ENCODE measurements around the gene DCDC1. TPM values are rescaled to one million over a fixed set of nuclear protein-coding genes. Genes with fewer than 3 reads are reported as not detected.

The DCDC1 gene
- total RNA-seq, 1 experiment from 2014 or later = 0.22 TPM

DNA sequence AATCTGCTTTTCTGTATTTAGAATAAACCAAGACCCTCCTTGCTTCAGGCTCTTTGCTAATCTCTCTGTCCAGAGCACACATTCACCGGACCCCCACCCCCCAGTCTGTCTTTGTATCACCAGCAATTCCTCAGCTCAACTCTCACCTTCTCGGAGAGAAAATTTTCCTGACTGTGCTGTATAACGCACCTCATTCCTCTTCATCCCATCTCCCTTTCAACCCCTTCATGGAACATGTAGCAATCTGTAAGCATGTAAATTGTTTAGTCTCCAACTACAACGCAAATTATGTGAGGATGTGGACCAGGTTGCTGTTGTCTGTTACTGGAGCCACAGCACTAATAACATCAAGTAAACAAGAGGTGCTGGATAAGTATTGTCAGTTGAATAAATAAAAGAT is 349.8 kb downstream of the DCDC1 start:
- H3K4me3 Mint-ChIP-seq = no peak overlapping the region
- H3K27ac Mint-ChIP-seq = no peak overlapping the region
- H3K9me3 Mint-ChIP-seq = no peaks in the 10 kb centered on the region
- peaks cover 3% of the 10 kb centered on the region for H3K4me1 Mint-ChIP-seq
- CTCF ChIA-PET = no interaction called here
- POLR2A ChIA-PET = no interaction called here
- no peak for DNase-seq (ENCODE audit: low spot score)
- ATAC-seq = no peak
- no peak for TF ChIP-seq ZNF317 (CRISPR knock-in tag; IDR thresholded peaks at IDR 0.05; ENCODE audit: borderline replicate concordance, low read depth)
- TF ChIP-seq GTF2I (CRISPR knock-in tag; conservative IDR thresholded peaks at IDR 0.05) = no peak
- TF ChIP-seq RELA (CRISPR knock-in tag; IDR thresholded peaks at IDR 0.05; ENCODE audit: borderline replicate concordance) = no peak
- TF ChIP-seq, protein P1, sequence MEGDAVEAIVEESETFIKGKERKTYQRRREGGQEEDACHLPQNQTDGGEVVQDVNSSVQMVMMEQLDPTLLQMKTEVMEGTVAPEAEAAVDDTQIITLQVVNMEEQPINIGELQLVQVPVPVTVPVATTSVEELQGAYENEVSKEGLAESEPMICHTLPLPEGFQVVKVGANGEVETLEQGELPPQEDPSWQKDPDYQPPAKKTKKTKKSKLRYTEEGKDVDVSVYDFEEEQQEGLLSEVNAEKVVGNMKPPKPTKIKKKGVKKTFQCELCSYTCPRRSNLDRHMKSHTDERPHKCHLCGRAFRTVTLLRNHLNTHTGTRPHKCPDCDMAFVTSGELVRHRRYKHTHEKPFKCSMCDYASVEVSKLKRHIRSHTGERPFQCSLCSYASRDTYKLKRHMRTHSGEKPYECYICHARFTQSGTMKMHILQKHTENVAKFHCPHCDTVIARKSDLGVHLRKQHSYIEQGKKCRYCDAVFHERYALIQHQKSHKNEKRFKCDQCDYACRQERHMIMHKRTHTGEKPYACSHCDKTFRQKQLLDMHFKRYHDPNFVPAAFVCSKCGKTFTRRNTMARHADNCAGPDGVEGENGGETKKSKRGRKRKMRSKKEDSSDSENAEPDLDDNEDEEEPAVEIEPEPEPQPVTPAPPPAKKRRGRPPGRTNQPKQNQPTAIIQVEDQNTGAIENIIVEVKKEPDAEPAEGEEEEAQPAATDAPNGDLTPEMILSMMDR (IDR thresholded peaks at IDR 0.05) = no peak
- TF ChIP-seq, protein P2, sequence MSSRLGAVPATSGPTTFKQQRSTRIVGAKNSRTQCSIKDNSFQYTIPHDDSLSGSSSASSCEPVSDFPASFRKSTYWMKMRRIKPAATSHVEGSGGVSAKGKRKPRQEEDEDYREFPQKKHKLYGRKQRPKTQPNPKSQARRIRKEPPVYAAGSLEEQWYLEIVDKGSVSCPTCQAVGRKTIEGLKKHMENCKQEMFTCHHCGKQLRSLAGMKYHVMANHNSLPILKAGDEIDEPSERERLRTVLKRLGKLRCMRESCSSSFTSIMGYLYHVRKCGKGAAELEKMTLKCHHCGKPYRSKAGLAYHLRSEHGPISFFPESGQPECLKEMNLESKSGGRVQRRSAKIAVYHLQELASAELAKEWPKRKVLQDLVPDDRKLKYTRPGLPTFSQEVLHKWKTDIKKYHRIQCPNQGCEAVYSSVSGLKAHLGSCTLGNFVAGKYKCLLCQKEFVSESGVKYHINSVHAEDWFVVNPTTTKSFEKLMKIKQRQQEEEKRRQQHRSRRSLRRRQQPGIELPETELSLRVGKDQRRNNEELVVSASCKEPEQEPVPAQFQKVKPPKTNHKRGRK (CRISPR knock-in tag; IDR thresholded peaks at IDR 0.05; ENCODE audit: borderline replicate concordance) = no peak
- TF ChIP-seq MXD4 (CRISPR knock-in tag; IDR thresholded peaks at IDR 0.05; ENCODE audit: borderline replicate concordance) = no peak
- no peak for TF ChIP-seq RORB (CRISPR knock-in tag; IDR thresholded peaks at IDR 0.05)
- TF ChIP-seq, protein P3, sequence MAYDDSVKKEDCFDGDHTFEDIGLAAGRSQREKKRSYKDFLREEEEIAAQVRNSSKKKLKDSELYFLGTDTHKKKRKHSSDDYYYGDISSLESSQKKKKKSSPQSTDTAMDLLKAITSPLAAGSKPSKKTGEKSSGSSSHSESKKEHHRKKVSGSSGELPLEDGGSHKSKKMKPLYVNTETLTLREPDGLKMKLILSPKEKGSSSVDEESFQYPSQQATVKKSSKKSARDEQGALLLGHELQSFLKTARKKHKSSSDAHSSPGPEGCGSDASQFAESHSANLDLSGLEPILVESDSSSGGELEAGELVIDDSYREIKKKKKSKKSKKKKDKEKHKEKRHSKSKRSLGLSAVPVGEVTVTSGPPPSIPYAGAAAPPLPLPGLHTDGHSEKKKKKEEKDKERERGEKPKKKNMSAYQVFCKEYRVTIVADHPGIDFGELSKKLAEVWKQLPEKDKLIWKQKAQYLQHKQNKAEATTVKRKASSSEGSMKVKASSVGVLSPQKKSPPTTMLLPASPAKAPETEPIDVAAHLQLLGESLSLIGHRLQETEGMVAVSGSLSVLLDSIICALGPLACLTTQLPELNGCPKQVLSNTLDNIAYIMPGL (CRISPR knock-in tag; IDR thresholded peaks at IDR 0.05) = no peak
- no peak for TF ChIP-seq ESRRA (CRISPR knock-in tag; IDR thresholded peaks at IDR 0.05; ENCODE audit: borderline replicate concordance)
- no peak for TF ChIP-seq ATF1 (CRISPR knock-in tag; IDR thresholded peaks at IDR 0.05)
- no peak for TF ChIP-seq SP1 (CRISPR knock-in tag; conservative IDR thresholded peaks at IDR 0.05)
- no peak for TF ChIP-seq ETV6 (CRISPR knock-in tag; IDR thresholded peaks at IDR 0.05)
- no peak for TF ChIP-seq NFATC4 (CRISPR knock-in tag; IDR thresholded peaks at IDR 0.05)
- no peaks in the 10 kb centered on the region for H3K36me3 Mint-ChIP-seq
- H3K27me3 Mint-ChIP-seq (ENCODE audit: low read depth) = no peaks in the 10 kb centered on the region; the same call in 1 of the 2 replicates

DNA sequence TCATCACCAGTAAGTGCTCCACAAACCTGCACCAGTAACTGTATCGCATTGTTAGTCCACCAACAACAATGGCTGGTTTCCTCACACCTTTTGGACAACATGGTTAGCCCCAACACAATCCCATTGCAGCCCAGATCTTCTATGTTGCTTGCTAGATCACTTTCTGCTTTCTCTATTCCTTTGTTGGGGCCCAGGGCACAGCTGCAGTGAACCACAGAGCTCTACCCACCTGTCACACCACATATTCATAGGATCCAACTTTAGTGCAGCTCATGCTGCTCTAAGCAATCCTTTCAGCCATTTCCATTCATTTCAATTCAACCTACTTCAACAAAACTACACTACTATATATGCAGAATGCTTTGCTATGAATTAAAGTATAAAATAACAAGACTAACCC is 364.3 kb downstream of the DCDC1 start:
- Mint-ChIP-seq H3K27ac (no peak overlapping the region), H3K4me3 (no peak overlapping the region), H3K9me3 (no peaks in the 10 kb centered on the region), H3K36me3 (no peaks in the 10 kb centered on the region), H3K4me1 (no peaks in the 10 kb centered on the region), H3K27me3 (ENCODE audit: low read depth) (no peaks in the 10 kb centered on the region)
- POLR2A ChIA-PET = no interaction called here
- no peak for DNase-seq (ENCODE audit: low spot score)
- no peak for ATAC-seq
- CTCF ChIA-PET = no interaction called here
- TF ChIP-seq, protein P4, sequence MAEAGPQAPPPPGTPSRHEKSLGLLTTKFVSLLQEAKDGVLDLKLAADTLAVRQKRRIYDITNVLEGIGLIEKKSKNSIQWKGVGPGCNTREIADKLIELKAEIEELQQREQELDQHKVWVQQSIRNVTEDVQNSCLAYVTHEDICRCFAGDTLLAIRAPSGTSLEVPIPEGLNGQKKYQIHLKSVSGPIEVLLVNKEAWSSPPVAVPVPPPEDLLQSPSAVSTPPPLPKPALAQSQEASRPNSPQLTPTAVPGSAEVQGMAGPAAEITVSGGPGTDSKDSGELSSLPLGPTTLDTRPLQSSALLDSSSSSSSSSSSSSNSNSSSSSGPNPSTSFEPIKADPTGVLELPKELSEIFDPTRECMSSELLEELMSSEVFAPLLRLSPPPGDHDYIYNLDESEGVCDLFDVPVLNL (CRISPR knock-in tag; IDR thresholded peaks at IDR 0.05; ENCODE audit: borderline replicate concordance, low read depth) = no peak
- TF ChIP-seq SMAD4 (CRISPR knock-in tag; IDR thresholded peaks at IDR 0.05) (no peak), NR3C1 (CRISPR knock-in tag; conservative IDR thresholded peaks at IDR 0.05; ENCODE audit: low read depth) (no peak), GTF2I (CRISPR knock-in tag; conservative IDR thresholded peaks at IDR 0.05) (no peak), ZNF671 (CRISPR knock-in tag; IDR thresholded peaks at IDR 0.05) (no peak), ZNF219 (CRISPR knock-in tag; IDR thresholded peaks at IDR 0.05; ENCODE audit: borderline replicate concordance) (no peak), CREM (CRISPR knock-in tag; IDR thresholded peaks at IDR 0.05) (no peak), JUN (CRISPR knock-in tag; IDR thresholded peaks at IDR 0.05) (no peak), ZNF317 (CRISPR knock-in tag; IDR thresholded peaks at IDR 0.05; ENCODE audit: borderline replicate concordance, low read depth) (no peak), RELA (CRISPR knock-in tag; IDR thresholded peaks at IDR 0.05; ENCODE audit: borderline replicate concordance) (no peak), CREB1 (CRISPR knock-in tag; IDR thresholded peaks at IDR 0.05) (no peak), NFYB (CRISPR knock-in tag; conservative IDR thresholded peaks at IDR 0.05; ENCODE audit: low read depth) (no peak), SP1 (CRISPR knock-in tag; conservative IDR thresholded peaks at IDR 0.05) (no peak)
- TF ChIP-seq, protein P5, sequence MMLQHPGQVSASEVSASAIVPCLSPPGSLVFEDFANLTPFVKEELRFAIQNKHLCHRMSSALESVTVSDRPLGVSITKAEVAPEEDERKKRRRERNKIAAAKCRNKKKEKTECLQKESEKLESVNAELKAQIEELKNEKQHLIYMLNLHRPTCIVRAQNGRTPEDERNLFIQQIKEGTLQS (CRISPR knock-in tag; conservative IDR thresholded peaks at IDR 0.05) = no peak
- TF ChIP-seq, protein P3 (CRISPR knock-in tag; IDR thresholded peaks at IDR 0.05) = no peak
- TF ChIP-seq, protein P6, sequence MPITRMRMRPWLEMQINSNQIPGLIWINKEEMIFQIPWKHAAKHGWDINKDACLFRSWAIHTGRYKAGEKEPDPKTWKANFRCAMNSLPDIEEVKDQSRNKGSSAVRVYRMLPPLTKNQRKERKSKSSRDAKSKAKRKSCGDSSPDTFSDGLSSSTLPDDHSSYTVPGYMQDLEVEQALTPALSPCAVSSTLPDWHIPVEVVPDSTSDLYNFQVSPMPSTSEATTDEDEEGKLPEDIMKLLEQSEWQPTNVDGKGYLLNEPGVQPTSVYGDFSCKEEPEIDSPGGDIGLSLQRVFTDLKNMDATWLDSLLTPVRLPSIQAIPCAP (CRISPR knock-in tag; IDR thresholded peaks at IDR 0.05) = no peak
- TF ChIP-seq, protein P2 (CRISPR knock-in tag; IDR thresholded peaks at IDR 0.05; ENCODE audit: borderline replicate concordance) = no peak

Measured in WTC11 (cell line).